Superior temporal gyrus (tissue), 1 donor: ENCODE results near the gene TSSK3.

Source experiments
- DNase-seq: peaks from one replicate; pipeline ENCODE4 v3.0.0-alpha.2; 2016; ENCODE audit errors: extremely low spot score

TSSK3 gene

GRCh38 chr1:32400876-32401631 lies 38.7 kb downstream of the TSSK3 start:
- peak; percentile 91 for DNase-seq

- no peak for DNase-seq
Measured at GRCh38 chr1:32404946-32405345, 42.6 kb downstream of the TSSK3 start.

GRCh38 chr1:32405672-32406467 lies 43.5 kb downstream of the TSSK3 start:
- DNase-seq = no peak

- no peak for DNase-seq
Measured at GRCh38 chr1:32406629-32407111, 44.3 kb downstream of the TSSK3 start.

GRCh38 chr1:32411261-32411660 lies 48.9 kb downstream of the TSSK3 start:
- no peak for DNase-seq

GRCh38 chr1:32413507-32414185 lies 51.3 kb downstream of the TSSK3 start:
- DNase-seq = peak; percentile 79
